ENCODE measurements around the gene VILL. TPM values are rescaled to one million over a fixed set of nuclear protein-coding genes. Genes with fewer than 3 reads are reported as not detected.

The VILL gene
- polyA plus RNA-seq, 1 donor from 2014 or later: not detected

- Histone ChIP-seq H3K9me2 (ENCODE audit: insufficient read depth, low read length) (no peaks in the 10 kb centered on the region), H3K4me2 (ENCODE audit: low read length) (no peak overlapping the region), H3K27ac (ENCODE audit: low read length) (no peak overlapping the region), H3K9me3 (ENCODE audit: low read length) (no peaks in the 10 kb centered on the region), H3K4me3 (ENCODE audit: low read length) (no peak overlapping the region), H3K9ac (ENCODE audit: low read length) (no peak overlapping the region), H3K79me2 (replicated peaks; ENCODE audit: insufficient read depth, low read length) (no peaks in the 10 kb centered on the region), H3F3A (ENCODE audit: insufficient read depth, low read length, poor library complexity, severe bottlenecking) (no peaks in the 10 kb centered on the region), H3K36me3 (ENCODE audit: insufficient read depth, low read length) (no peaks in the 10 kb centered on the region), H4K20me1 (ENCODE audit: insufficient read depth) (no peaks in the 10 kb centered on the region), H2AFZ (ENCODE audit: low read depth, low read length) (no peak overlapping the region), H3K27me3 (ENCODE audit: insufficient read depth, low read depth, low read length) (no peaks in the 10 kb centered on the region)
- TF ChIP-seq EZH2 (IDR thresholded peaks at IDR 0.05; ENCODE audit: borderline replicate concordance, insufficient read depth, low read length, poor library complexity, severe bottlenecking): no peak
- no peak for TF ChIP-seq CTCF (IDR thresholded peaks at IDR 0.05; ENCODE audit: poor library complexity, severe bottlenecking)
- no peak for TF ChIP-seq MXI1 (conservative IDR thresholded peaks at IDR 0.05; ENCODE audit: poor library complexity, severe bottlenecking)
- TF ChIP-seq REST (IDR thresholded peaks at IDR 0.05; ENCODE audit: borderline replicate concordance): no peak
- TF ChIP-seq EP300 (conservative IDR thresholded peaks at IDR 0.05; ENCODE audit: poor library complexity, severe bottlenecking): no peak
- TF ChIP-seq POLR2AphosphoS5 (IDR thresholded peaks at IDR 0.05): no peak
- no peak for TF ChIP-seq TAF1 (IDR thresholded peaks at IDR 0.05; ENCODE audit: low read depth)
- no peak for TF ChIP-seq RAD21 (conservative IDR thresholded peaks at IDR 0.05)
- no peak for TF ChIP-seq SMC3 (conservative IDR thresholded peaks at IDR 0.05; ENCODE audit: poor library complexity)
These were observed 1.6 kb upstream of the VILL start for GRCh38 chr3:37988931-37989525.

GRCh38 chr3:37989821-37990480 is 635 bp upstream of the VILL start:
- Histone ChIP-seq H3K36me3 (ENCODE audit: insufficient read depth, low read length) (no peaks in the 10 kb centered on the region), H3K9me2 (ENCODE audit: insufficient read depth, low read length) (no peaks in the 10 kb centered on the region), H3K4me3 (ENCODE audit: low read length) (no peak overlapping the region), H3K79me2 (replicated peaks; ENCODE audit: insufficient read depth, low read length) (no peaks in the 10 kb centered on the region), H2AFZ (ENCODE audit: low read depth, low read length) (no peak overlapping the region), H3K4me2 (ENCODE audit: low read length) (no peak overlapping the region), H3K27me3 (ENCODE audit: insufficient read depth, low read depth, low read length) (no peaks in the 10 kb centered on the region), H4K20me1 (ENCODE audit: insufficient read depth) (no peaks in the 10 kb centered on the region), H3K27ac (ENCODE audit: low read length) (no peak overlapping the region), H3F3A (ENCODE audit: insufficient read depth, low read length, poor library complexity, severe bottlenecking) (no peaks in the 10 kb centered on the region), H3K9ac (ENCODE audit: low read length) (no peak overlapping the region), H3K9me3 (ENCODE audit: low read length) (no peaks in the 10 kb centered on the region)
- no peak for TF ChIP-seq EZH2 (IDR thresholded peaks at IDR 0.05; ENCODE audit: borderline replicate concordance, insufficient read depth, low read length, poor library complexity, severe bottlenecking)
- no peak for TF ChIP-seq REST (IDR thresholded peaks at IDR 0.05; ENCODE audit: borderline replicate concordance)
- TF ChIP-seq MXI1 (conservative IDR thresholded peaks at IDR 0.05; ENCODE audit: poor library complexity, severe bottlenecking): no peak
- no peak for TF ChIP-seq EP300 (conservative IDR thresholded peaks at IDR 0.05; ENCODE audit: poor library complexity, severe bottlenecking)
- TF ChIP-seq TAF1 (IDR thresholded peaks at IDR 0.05; ENCODE audit: low read depth): no peak
